HEK293 (cell line): Measurements from ENCODE around the gene KCNMA1.

ENCODE experiments used
- CTCF ChIA-PET: fragments of 350-600 bp; formaldehyde crosslinking; extraction: SDS; loops from one replicate; lab custom pipeline; 2021; ENCODE audit warnings: antibody characterized with exemption; lab: Yijun Ruan, JAX
- POLR2A ChIA-PET: fragments of 300-600 bp; formaldehyde crosslinking; extraction: SDS; loops from one replicate; lab custom pipeline; 2020; ENCODE audit warnings: antibody characterized with exemption, inconsistent platforms; lab: Yijun Ruan, JAX
- H3K27ac ChIP-seq: fragments of 200-500 bp; sonication (Bioruptor generic); 2 replicates; pipeline ENCODE4 v1.5.1; 2014; ENCODE audit warnings: low read depth, low read length, control low read depth, inconsistent platforms; ENCODE audit errors: extremely low read depth
- H3K36me3 ChIP-seq, 2 experiments: fragments of 200-500 bp in 1 of 2; sonication (Bioruptor generic) in 1 of 2; 1 replicate in 1 of 2; 2 replicates in 1 of 2; pipeline ENCODE4 v1.5.1; 2014 to 2017; ENCODE audit warnings: inconsistent platforms in 2 of 2, low read length in 2 of 2; ENCODE audit not compliant: control insufficient read depth in 2 of 2, insufficient read depth in 1 of 2
- H3K4me1 ChIP-seq: fragments of 200-500 bp; sonication (Bioruptor generic); 2 replicates; pipeline ENCODE4 v1.5.1; 2014; ENCODE audit warnings: mild to moderate bottlenecking, low read length, inconsistent platforms; ENCODE audit not compliant: control insufficient read depth, insufficient read depth
- H3K4me3 ChIP-seq: 2 replicates; pipeline ENCODE4 v1.5.1; 2011; ENCODE audit warnings: low read depth, mild to moderate bottlenecking, control low read depth, low read length, moderate library complexity
- H3K9me3 ChIP-seq: fragments of 200-500 bp; sonication (Bioruptor generic); 2 replicates; pipeline ENCODE4 v1.5.1; 2014; ENCODE audit warnings: low read depth, low read length, inconsistent platforms; ENCODE audit not compliant: control insufficient read depth, insufficient read depth
- FEZF1 ChIP-seq: fragments of 450-650 bp; formaldehyde crosslinking; IDR thresholded peaks from 2 replicates; pipeline ENCODE4 v1.5.1; 2016; ENCODE audit warnings: missing biosample characterization, missing genetic modification characterization
- MYNN ChIP-seq: fragments of 450-650 bp; formaldehyde crosslinking; IDR thresholded peaks from 2 replicates; pipeline ENCODE4 v1.5.1; 2016; ENCODE audit warnings: missing biosample characterization, missing genetic modification characterization, borderline replicate concordance
- PATZ1 ChIP-seq: fragments of 450-650 bp; formaldehyde crosslinking; IDR thresholded peaks from 2 replicates; pipeline ENCODE4 v1.5.1; 2016; ENCODE audit warnings: missing biosample characterization, missing genetic modification characterization
- PRDM1 ChIP-seq: fragments of 450-650 bp; formaldehyde crosslinking; IDR thresholded peaks from 2 replicates; pipeline ENCODE4; 2016; ENCODE audit warnings: missing biosample characterization, missing genetic modification characterization
- REPIN1 ChIP-seq: fragments of 450-650 bp; formaldehyde crosslinking; IDR thresholded peaks from 2 replicates; pipeline ENCODE4 v1.5.1; 2017; ENCODE audit warnings: missing biosample characterization, missing genetic modification characterization, low read depth
- SCRT1 ChIP-seq: fragments of 450-650 bp; formaldehyde crosslinking; IDR thresholded peaks from 2 replicates; pipeline ENCODE4 v1.5.1; 2016; ENCODE audit warnings: missing biosample characterization, missing genetic modification characterization, borderline replicate concordance
- ZBTB11 ChIP-seq: fragments of 450-650 bp; formaldehyde crosslinking; conservative IDR thresholded peaks from 2 replicates; pipeline ENCODE4 v1.5.1; 2016; ENCODE audit warnings: low read depth, missing biosample characterization, missing genetic modification characterization
- ZBTB21 ChIP-seq: fragments of 450-650 bp; formaldehyde crosslinking; IDR thresholded peaks from 2 replicates; pipeline ENCODE4 v1.5.1; 2017; ENCODE audit warnings: missing biosample characterization, missing genetic modification characterization
- ZBTB48 ChIP-seq: fragments of 450-650 bp; formaldehyde crosslinking; IDR thresholded peaks from 2 replicates; pipeline ENCODE4 v1.5.1; 2016; ENCODE audit warnings: missing biosample characterization, missing genetic modification characterization
- ZBTB49 ChIP-seq: fragments of 450-650 bp; formaldehyde crosslinking; IDR thresholded peaks from 2 replicates; pipeline ENCODE4 v1.5.1; 2016; ENCODE audit warnings: missing biosample characterization, missing genetic modification characterization, low read depth
- ZBTB8A ChIP-seq: fragments of 450-650 bp; formaldehyde crosslinking; IDR thresholded peaks from 2 replicates; pipeline ENCODE4 v1.5.1; 2016; ENCODE audit warnings: missing biosample characterization, missing genetic modification characterization
- ZNF202 ChIP-seq: fragments of 450-650 bp; formaldehyde crosslinking; IDR thresholded peaks from 2 replicates; pipeline ENCODE4 v1.5.1; 2016; ENCODE audit warnings: missing biosample characterization, missing genetic modification characterization, borderline replicate concordance
- ZNF214 ChIP-seq: fragments of 450-650 bp; formaldehyde crosslinking; IDR thresholded peaks from 2 replicates; pipeline ENCODE4 v1.5.1; 2017; ENCODE audit warnings: missing biosample characterization, mild to moderate bottlenecking, missing genetic modification characterization, borderline replicate concordance
- ZNF223 ChIP-seq: fragments of 450-650 bp; formaldehyde crosslinking; IDR thresholded peaks from 2 replicates; pipeline ENCODE4 v1.5.1; 2016; ENCODE audit warnings: missing biosample characterization, missing genetic modification characterization
- ZNF24 ChIP-seq: fragments of 450-650 bp; formaldehyde crosslinking; IDR thresholded peaks from 2 replicates; pipeline ENCODE4 v1.5.1; 2016; ENCODE audit warnings: missing biosample characterization, missing genetic modification characterization
- ZNF37A ChIP-seq: fragments of 450-650 bp; IDR thresholded peaks from 2 replicates; pipeline ENCODE4 v1.5.1; 2018; ENCODE audit warnings: missing biosample characterization, missing genetic modification characterization
- ZNF530 ChIP-seq: fragments of 450-650 bp; formaldehyde crosslinking; IDR thresholded peaks from 2 replicates; pipeline ENCODE4 v1.5.1; 2016; ENCODE audit warnings: low read depth, missing biosample characterization, missing genetic modification characterization
- ZNF610 ChIP-seq: fragments of 450-650 bp; formaldehyde crosslinking; IDR thresholded peaks from 2 replicates; pipeline ENCODE4 v1.5.1; 2016; ENCODE audit warnings: missing biosample characterization, missing genetic modification characterization, borderline replicate concordance
- ZNF658 ChIP-seq: fragments of 450-650 bp; formaldehyde crosslinking; IDR thresholded peaks from 2 replicates; pipeline ENCODE4; 2016; ENCODE audit warnings: missing biosample characterization, missing genetic modification characterization
- TF ChIP-seq, protein P1 (sequence below): fragments of 450-650 bp; formaldehyde crosslinking; IDR thresholded peaks from 2 replicates; pipeline ENCODE4 v1.5.1; 2017; ENCODE audit warnings: missing biosample characterization, missing genetic modification characterization
- TF ChIP-seq, protein P2 (sequence below): fragments of 450-650 bp; formaldehyde crosslinking; IDR thresholded peaks from 2 replicates; pipeline ENCODE4 v1.5.1; 2016; ENCODE audit warnings: missing biosample characterization, missing genetic modification characterization, borderline replicate concordance

Gene KCNMA1

GRCh38 chr10:77111611-77112550, 525.7 kb downstream of the KCNMA1 start:
- Histone ChIP-seq H3K36me3 (no peaks in the 10 kb centered on the region), H3K27ac (no peak overlapping the region), H3K4me1 (no peaks in the 10 kb centered on the region; the same call in 1 of the 2 replicates), H3K4me3 (no peak overlapping the region), H3K9me3 (no peaks in the 10 kb centered on the region)
- ChIA-PET CTCF (interaction anchor here (0.6 to 1.7 kb wide), 15 partner anchors 8 to 1687 kb away, joined by 3 to 5 read pairs (median 3); no protein-coding TSS in a partner anchor), POLR2A (no interaction called here)
- TF ChIP-seq, protein P1, sequence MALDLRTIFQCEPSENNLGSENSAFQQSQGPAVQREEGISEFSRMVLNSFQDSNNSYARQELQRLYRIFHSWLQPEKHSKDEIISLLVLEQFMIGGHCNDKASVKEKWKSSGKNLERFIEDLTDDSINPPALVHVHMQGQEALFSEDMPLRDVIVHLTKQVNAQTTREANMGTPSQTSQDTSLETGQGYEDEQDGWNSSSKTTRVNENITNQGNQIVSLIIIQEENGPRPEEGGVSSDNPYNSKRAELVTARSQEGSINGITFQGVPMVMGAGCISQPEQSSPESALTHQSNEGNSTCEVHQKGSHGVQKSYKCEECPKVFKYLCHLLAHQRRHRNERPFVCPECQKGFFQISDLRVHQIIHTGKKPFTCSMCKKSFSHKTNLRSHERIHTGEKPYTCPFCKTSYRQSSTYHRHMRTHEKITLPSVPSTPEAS (tag by site-specific recombination): no peak
- TF ChIP-seq ZNF24 (tag by site-specific recombination) (no peak), ZBTB8A (tag by site-specific recombination) (no peak), ZNF610 (tag by site-specific recombination) (no peak), PATZ1 (tag by site-specific recombination) (0 out of 2 replicates have a peak, but pooled peaks have one; percentile 27), ZBTB11 (tag by site-specific recombination) (peak; percentile 41; the same call in 1 of the 2 replicates), ZBTB21 (tag by site-specific recombination) (no peak), ZNF223 (tag by site-specific recombination) (no peak), ZBTB48 (tag by site-specific recombination) (peak; percentile 49; the same call in 1 of the 2 replicates), SCRT1 (tag by site-specific recombination) (no peak), ZNF202 (tag by site-specific recombination) (no peak), PRDM1 (tag by site-specific recombination) (no peak), ZNF658 (tag by site-specific recombination) (no peak), ZNF37A (tag by site-specific recombination) (no peak), MYNN (no peak), ZNF530 (tag by site-specific recombination) (no peak), FEZF1 (tag by site-specific recombination) (no peak), ZBTB49 (tag by site-specific recombination) (no peak), REPIN1 (no peak), ZNF214 (tag by site-specific recombination) (no peak)
- TF ChIP-seq, protein P2, sequence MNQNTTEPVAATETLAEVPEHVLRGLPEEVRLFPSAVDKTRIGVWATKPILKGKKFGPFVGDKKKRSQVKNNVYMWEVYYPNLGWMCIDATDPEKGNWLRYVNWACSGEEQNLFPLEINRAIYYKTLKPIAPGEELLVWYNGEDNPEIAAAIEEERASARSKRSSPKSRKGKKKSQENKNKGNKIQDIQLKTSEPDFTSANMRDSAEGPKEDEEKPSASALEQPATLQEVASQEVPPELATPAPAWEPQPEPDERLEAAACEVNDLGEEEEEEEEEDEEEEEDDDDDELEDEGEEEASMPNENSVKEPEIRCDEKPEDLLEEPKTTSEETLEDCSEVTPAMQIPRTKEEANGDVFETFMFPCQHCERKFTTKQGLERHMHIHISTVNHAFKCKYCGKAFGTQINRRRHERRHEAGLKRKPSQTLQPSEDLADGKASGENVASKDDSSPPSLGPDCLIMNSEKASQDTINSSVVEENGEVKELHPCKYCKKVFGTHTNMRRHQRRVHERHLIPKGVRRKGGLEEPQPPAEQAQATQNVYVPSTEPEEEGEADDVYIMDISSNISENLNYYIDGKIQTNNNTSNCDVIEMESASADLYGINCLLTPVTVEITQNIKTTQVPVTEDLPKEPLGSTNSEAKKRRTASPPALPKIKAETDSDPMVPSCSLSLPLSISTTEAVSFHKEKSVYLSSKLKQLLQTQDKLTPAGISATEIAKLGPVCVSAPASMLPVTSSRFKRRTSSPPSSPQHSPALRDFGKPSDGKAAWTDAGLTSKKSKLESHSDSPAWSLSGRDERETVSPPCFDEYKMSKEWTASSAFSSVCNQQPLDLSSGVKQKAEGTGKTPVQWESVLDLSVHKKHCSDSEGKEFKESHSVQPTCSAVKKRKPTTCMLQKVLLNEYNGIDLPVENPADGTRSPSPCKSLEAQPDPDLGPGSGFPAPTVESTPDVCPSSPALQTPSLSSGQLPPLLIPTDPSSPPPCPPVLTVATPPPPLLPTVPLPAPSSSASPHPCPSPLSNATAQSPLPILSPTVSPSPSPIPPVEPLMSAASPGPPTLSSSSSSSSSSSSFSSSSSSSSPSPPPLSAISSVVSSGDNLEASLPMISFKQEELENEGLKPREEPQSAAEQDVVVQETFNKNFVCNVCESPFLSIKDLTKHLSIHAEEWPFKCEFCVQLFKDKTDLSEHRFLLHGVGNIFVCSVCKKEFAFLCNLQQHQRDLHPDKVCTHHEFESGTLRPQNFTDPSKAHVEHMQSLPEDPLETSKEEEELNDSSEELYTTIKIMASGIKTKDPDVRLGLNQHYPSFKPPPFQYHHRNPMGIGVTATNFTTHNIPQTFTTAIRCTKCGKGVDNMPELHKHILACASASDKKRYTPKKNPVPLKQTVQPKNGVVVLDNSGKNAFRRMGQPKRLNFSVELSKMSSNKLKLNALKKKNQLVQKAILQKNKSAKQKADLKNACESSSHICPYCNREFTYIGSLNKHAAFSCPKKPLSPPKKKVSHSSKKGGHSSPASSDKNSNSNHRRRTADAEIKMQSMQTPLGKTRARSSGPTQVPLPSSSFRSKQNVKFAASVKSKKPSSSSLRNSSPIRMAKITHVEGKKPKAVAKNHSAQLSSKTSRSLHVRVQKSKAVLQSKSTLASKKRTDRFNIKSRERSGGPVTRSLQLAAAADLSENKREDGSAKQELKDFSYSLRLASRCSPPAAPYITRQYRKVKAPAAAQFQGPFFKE: no peak
